Measurements from ENCODE around the gene COG2.

COG2 gene

GRCh38 chr1:230682882-230683610, 40.8 kb downstream of the COG2 start:
- no peak for DNase-seq (ENCODE audit: low read depth)
- no peak for TF ChIP-seq CTCF (conservative IDR thresholded peaks at IDR 0.05; ENCODE audit: low read depth, low read length)

GRCh38 chr1:230684146-230684545, 41.9 kb downstream of the COG2 start:
- H3K4me3 ChIP-seq (ENCODE audit: low read length): no peak overlapping the region
- DNase-seq (ENCODE audit: low read depth): no peak
- TF ChIP-seq CTCF (conservative IDR thresholded peaks at IDR 0.05; ENCODE audit: low read depth, low read length): no peak

More at GRCh38 chr1:230682882-230683610, 40.8 kb downstream of the COG2 start:
- no peak overlapping the region for H3K4me3 ChIP-seq (ENCODE audit: low read length)

- no peak for DNase-seq (ENCODE audit: low read depth)
- H3K4me3 ChIP-seq (ENCODE audit: low read length): no peak overlapping the region
- TF ChIP-seq CTCF (conservative IDR thresholded peaks at IDR 0.05; ENCODE audit: low read depth, low read length): no peak
Observed at GRCh38 chr1:230684998-230685397, 42.7 kb downstream of the COG2 start.

- DNase-seq (ENCODE audit: low read depth): no peak
- no peak overlapping the region for H3K4me3 ChIP-seq (ENCODE audit: low read length)
- TF ChIP-seq CTCF (conservative IDR thresholded peaks at IDR 0.05; ENCODE audit: low read depth, low read length): no peak
Observed at GRCh38 chr1:230686747-230687146, 44.5 kb downstream of the COG2 start.

DNA sequence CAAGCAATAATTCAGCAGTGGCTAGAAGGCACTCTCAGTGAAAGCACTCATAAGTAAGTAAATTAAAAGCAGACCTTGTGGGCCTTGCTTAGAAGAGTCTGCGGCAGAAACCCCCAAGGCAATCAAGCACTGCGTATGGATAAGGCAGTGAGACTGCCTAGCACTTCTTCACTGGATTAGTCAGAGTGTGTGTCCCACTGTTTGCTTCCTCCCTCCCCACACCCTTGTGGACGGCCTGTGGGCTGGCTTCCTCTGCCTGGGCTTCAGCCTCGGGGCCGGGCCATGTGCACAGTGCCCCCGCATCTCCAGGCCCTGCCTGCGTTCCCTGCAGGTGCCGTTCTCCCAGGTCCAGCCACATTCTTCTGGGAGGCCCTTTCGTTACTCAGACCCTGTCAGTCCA, 47.8 kb downstream of the COG2 start:
- TF ChIP-seq CTCF (conservative IDR thresholded peaks at IDR 0.05; ENCODE audit: low read depth, low read length): no peak
- DNase-seq (ENCODE audit: low read depth): no peak

DNA sequence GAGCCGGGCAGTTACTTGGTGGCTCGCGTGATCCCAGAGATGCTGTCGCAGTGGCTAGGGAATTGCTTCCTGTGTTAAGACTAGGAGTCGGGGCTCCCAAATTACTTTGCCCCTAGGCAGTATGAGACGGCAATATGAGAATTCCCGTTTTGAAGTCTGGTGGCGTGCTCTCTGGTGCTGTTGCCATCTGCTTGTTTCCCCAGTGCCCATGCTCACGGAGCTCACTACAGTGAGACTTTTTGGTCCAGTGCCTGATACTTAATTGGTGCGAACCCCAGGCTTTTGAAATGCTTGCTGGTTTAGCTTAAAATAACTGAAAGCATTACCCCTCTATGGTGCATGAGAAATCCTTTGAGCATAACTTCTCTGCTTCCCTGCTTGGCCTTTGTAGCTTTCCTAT, 49.3 kb downstream of the COG2 start:
- DNase-seq (ENCODE audit: low read depth): no peak
- no peak overlapping the region for H3K4me3 ChIP-seq (ENCODE audit: low read length)
- no peak for TF ChIP-seq CTCF (conservative IDR thresholded peaks at IDR 0.05; ENCODE audit: low read depth, low read length)

More for the DNA sequence above, 47.8 kb downstream of the COG2 start:
- no peak overlapping the region for H3K4me3 ChIP-seq (ENCODE audit: low read length)

DNA sequence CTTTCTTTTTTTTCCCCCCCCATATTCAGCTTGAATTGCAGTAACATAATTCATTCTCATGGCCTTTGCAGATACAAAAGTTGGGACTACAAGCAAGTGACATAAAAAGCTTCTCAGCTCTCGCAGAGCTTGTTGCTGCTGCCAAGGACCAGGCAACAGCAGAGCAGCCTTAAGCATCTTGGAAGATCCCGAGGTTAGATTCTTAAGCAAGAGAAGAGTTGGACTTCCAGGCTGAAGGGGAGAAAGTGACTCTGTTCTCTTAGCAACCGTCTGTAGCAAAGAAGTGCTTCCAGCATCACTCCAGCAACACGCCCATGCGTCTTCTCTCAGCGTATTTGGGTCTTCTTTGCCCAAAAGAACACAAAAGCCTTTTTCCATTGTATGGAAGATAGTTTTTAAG, 50.9 kb downstream of the COG2 start:
- no peak overlapping the region for H3K4me3 ChIP-seq (ENCODE audit: low read length)
- TF ChIP-seq CTCF (conservative IDR thresholded peaks at IDR 0.05; ENCODE audit: low read depth, low read length): no peak
- no peak for DNase-seq (ENCODE audit: low read depth)

All from retinal pigment epithelial cell (primary cell).